GM19324 (cell line): ENCODE results near the gene AGK.

Experiments used
- ATAC-seq: cut with Tn5 transposase; IDR thresholded peaks from one replicate; pipeline ENCODE4 v1.9.1; 2021; ENCODE audit warnings: mild to moderate bottlenecking, moderate library complexity; ENCODE audit not compliant: unreplicated experiment, low FRiP score

AGK gene, protein sequence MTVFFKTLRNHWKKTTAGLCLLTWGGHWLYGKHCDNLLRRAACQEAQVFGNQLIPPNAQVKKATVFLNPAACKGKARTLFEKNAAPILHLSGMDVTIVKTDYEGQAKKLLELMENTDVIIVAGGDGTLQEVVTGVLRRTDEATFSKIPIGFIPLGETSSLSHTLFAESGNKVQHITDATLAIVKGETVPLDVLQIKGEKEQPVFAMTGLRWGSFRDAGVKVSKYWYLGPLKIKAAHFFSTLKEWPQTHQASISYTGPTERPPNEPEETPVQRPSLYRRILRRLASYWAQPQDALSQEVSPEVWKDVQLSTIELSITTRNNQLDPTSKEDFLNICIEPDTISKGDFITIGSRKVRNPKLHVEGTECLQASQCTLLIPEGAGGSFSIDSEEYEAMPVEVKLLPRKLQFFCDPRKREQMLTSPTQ

DNA sequence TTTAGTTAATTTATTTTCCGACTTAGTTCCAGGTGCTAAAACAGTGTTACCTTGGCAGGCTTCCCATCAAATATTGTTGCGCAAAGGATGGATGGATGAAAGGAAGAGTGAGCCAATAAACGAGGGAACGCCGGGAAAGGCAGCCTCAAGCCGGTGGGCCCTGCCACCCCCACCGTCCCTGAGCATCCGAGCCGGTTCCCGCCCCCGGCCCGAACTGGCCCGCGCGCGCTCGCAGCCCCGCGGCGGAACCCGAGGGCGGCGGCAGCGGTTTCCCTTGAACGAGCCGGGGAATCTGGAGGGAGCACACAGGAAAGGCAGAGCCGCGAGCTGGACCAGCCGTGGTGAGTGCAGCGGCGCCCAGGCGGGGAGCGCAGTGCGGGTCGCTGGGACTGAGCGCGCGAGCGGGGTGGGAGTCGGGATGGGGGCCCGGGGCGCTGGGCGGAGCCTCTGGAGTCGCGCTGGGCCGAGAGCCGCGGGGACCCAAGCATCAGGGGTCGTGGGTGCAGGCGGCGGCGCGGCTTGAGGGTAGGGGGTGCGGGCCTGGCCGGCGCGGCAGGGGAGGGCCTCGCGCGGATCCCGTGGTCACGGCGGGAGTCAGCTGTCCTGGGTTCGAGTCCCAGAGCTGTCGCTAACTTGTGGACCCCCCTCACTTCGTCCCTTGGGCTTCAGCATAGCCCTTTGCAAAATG lies at the start of gene AGK:
Gene AGK (plus strand): TSS at position 317 of the 688 bp plus-strand sequence. CDS start 4,057 bp downstream, outside the sequence.
- ATAC-seq, result peak; percentile 92

DNA sequence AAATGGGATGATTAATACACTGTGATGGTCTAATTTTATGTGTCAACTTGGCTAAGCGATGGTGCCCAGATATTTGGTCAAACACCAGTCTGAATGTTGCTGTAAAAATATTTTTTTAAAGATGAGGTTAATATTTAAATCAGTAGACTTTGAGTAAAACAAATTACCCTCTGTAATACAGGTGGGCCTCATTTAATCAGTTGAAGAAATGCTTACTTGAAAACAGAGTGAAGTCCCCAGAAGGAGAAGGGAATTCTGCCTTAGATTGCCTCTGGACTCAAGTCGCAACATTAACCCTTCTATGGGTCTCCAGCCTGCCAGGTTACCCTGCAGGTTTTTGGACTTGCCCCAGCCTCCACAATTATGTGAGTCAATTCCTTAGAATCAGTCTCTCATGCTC lies 49.8 kb upstream of the AGK start:
- no peak for ATAC-seq

DNA sequence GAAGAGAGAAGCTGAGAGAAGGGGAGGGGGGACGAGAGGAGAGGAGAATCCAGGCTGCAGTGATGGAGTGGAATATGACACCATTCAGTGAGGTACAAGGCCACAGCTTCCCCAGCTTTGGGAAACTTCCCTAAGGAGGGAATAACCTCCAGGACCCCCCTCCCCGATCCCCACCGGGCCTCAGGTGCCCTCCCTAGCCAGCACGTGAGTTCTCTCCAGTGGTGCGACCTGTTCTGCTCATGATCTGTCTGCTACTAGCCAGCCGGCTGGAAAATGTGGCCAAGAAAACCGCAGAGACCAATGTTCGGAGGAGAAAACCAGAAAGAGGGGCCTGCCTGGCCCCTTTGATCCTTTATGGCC lies 39.9 kb upstream of the AGK start:
- ATAC-seq, result no peak

DNA sequence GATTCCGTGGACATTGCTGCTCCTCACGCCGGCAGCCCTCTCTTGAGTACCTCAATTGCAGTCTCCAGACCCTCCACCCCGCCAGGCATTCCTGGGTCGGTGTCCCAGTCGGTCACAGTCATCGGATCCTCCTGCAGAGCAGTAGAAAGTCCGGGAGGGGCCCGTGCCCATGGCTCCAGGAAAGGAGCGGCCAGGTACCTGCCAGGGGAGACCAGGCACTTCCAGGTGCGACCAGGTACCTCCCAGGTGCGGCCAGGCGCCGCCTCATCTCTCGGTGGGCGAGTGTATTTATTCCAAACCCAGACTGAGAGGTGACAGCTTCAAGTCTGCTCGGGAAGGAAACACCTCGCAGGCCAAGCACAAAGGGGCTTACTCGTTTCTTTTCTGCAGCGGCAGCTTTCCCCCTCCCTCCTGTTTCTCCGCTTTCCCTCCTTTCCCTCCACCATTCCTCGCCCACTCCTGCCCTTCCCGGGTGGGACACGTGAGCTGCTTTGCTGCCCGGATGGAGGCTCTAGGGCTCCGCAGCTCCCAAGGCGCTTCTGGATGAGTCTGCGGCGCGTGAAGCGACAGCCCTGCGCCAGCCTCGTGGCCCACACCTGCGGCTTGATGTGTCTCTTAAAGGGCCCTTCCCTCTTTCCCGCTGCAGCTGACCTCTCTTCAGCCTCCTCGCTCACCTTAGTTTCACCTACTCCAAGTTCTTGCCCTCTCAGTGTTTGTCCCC lies 39.4 kb upstream of the AGK start:
- ATAC-seq, result no peak

DNA sequence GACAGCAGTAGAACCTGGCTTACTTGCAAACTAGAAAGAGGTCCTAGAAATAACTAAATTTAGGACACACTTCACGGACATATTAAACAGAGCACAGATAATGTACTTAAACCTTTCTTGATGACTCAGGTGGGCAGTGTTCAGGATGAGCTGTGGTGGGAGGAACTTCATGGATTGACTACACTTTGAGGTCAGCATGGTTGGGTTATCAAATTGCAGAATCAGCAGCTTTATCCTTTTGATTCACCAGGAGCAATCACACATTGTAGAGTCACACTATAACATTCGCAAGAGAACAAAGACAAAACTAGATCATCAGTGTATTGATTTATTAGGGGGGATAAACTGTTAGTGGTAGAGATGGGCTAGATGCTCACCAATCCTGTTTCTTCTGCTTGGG lies 38.6 kb upstream of the AGK start:
- ATAC-seq, result no peak

DNA sequence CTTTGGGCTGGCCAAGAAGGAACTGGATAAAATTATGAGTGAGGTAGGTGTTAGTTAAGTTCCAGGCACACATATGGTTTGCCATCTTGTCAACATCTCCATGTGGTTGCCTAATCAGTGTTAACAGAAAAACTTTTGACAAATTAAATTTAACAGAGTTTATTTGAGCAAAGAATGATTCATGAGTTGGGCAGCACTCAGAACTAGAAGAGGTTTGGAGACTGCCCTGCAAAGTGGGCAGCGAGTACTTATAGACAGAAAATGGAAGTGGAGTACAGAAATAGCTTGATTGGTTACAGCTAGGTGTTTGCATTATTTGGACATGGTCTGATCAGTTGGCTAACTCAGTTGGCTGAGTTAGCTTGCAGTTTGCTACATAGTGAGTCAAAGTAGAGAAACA lies 37.5 kb upstream of the AGK start:
- ATAC-seq, result no peak

DNA sequence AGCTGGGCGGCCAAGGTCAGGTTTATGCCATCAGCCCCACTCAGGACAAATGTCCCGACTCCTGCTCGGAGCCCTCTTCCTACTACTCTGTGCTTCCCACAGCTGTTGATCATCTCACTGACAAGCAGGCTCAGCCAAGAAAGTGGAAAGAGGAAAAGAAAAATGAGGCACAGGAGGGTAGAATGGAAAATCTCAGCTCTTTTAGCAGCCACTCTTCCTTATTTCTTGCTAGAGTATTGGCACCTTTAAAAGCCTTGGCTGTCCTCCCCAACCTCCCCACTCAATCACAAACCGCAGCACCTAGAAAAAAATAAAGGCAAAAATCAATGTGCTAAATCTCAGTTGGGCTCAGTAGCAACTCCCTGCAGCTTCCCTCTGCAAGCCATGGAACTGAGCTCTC lies 35.3 kb upstream of the AGK start:
- ATAC-seq, result no peak

DNA sequence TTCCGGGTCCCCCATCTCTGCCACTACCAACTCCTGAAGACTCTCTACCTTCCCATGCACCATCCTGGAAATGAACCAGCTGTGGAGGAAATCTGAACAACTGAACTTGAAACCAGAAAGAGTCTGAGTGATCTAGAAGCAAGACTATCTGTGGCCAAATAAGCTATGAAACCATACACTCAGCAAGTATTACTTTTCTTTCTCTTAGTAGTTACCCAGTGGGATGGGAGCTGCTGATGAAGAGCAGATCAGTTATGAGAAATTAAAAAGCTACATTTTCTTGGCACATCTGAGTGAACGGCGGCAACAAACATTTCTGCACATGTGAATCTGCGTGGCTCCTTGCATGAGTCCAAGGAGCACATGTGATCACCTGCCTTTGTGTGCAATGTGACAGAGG lies 31.6 kb upstream of the AGK start:
- no peak for ATAC-seq

DNA sequence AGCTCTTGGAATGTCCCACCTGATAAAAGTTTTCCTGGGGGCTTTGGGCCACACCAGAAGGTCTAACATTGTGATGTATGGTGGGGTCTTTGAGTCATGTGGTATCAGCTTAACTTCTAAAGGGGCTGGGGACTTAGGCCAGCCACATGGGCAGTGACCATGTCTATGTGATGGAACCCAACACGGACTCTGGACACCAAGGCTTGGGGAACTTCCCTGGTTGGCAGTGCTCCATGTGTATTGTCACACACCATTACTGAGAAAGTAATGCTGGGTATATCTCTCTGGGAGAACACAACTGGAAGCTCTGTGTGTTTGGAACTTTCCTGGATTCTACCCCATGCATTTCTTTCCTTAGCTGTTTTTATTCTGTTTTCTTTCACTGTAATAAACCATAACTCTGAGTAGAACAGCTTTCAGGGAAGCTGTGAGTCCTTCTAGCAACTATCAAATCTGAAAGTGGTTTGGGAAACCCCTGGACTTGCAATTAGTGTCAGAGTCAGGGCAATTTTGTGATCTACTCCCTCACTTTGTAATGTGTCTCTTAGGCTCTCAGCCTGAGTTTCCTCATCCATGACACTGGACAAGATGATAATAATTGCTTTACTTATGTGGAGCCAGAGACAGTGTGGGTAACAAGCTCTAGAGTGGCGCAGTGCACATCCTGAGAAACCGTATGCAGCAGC lies 28.4 kb upstream of the AGK start:
- no peak for ATAC-seq

DNA sequence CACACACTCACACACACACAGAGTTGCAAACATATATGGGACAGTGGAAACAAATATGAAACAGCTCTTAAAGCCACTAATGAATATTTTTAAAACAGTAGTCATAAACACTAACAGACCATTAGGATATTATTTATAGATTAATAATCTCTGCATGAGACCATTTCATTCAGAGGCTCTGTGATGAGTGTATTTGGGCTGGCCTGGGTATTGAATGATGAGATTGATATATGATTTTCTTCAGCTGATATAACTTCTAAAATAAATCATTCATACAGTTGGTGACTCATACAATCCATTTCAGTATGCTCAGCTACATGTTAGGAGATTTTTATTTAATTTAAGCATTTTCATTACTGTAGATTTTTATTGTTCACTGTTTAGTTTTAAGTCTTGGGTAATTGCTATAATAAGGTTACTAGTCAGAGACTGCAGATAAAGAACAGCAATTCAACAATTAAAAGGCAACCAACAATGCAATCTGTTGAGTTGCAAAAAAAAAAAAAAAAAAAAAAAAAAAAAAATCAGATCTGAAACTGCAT lies 25.2 kb upstream of the AGK start:
- no peak for ATAC-seq

DNA sequence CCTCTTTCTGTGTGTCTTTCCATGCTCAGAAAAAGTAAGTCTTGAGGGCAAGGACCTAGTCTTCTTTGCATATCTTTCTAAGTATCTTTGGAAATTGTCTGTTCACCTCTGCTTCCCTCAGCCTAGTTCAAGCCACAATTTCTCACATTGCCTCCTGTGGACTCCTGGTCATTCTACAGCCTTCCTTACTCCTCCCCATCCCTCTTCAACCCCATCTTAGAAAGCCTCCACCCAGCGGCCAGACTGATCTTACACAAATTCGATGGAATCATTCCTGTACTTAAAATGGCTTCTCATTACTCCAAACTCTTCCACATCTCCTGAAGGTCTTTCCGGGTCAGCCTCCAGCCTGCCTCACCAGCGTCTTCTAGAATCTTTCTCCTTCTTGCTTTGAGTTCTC lies 24.1 kb upstream of the AGK start:
- no peak for ATAC-seq

DNA sequence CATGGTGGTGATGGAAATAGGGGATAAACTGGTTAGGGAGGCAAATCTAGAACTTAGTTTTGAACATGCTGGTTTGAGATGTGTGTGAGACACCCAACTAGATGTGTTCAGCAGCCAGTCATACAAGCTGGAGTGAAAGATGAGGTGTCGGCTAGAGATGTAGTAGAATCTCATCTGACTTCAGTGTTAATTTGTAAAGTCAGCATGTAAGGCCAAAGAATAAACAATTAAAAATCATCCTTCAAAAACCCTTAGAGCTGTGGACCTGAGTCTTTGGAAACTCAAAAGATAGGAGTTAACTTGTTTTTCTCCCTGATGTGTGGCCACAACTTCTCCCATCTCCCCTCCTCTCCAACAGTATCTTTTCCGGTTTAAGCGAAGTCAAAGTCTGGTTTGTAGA lies 22.8 kb upstream of the AGK start:
- no peak for ATAC-seq

DNA sequence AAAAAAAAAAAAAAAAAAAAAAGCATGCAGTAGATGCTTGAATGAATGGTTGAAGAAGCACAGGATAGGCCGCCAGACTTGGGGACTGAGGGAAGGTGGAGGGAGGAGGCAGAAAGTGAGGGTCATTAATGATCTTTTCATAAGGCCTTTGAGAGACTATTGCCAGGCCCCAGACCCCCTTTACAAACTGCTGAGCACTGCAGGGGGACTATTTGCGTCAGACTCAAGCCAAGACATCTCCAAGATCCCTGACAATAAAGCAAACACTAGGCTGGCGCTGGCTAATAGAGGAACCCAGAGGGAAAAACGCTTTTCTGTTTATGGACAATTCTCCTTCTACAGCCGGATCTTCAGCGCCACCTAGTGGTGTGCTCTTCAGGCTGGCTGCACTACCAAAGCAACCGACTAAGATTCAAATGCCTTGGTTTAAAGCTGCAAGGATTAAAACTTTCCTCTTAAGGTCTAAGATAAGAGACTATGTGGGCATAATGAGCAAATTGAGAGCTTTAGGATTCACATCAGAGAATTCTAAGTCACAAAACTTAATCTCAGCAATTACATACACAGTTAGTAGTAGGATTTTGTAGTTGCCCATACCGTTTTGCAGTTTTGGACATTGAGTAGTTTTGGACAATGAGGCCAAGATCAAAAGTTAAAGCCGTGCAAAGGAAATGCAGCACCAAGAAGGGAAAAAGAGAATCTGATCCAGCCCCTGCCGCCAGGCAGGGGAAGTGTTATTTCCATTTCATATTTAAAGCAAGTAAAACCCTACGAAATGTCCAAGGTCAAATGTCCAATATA lies 17.9 kb upstream of the AGK start:
- no peak for ATAC-seq

DNA sequence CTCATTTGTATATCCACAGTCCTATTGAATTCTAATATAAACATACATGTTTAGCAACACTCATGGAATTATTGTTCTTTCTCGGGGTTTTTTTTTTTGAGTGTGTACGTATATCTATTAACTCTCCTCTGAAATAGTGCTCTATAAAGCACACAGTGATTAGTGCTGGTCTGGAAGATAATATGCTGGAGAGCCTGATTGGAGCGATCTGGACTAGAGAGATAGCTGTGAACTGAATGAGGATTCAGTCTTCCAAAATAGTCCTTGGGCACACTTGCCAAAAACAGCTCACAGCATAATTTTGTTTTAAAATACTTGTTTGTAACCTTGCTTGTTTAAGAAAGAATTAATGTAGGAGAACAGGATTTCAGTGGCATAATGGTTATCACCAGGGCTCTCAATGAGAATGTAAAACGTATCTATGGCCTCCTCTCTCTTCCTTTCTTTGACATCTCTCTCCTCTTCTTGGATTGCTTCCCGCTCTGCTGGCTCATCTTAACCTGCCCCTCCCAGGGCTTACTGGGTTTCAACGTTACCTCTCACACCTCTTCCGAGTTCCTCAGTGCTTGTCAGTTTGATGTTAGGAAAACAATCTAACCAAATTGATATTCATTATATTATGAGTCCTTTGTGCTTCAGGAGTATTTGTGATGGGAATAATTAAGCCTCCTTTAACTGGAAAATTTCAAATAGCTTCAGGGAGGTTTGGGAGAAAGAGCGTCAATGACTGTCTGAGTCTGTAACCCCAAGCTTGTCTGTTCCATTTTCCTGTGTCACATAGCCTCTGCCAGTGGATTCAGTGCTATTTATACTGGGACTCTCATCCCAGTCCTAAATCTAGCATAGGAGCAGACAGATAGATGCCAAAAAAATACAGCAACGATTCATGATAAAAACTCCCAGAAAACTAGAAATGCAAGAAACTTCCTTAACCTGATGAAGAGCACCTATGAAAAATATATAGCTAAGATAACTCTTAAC lies 16.2 kb upstream of the AGK start:
- ATAC-seq, result no peak

DNA sequence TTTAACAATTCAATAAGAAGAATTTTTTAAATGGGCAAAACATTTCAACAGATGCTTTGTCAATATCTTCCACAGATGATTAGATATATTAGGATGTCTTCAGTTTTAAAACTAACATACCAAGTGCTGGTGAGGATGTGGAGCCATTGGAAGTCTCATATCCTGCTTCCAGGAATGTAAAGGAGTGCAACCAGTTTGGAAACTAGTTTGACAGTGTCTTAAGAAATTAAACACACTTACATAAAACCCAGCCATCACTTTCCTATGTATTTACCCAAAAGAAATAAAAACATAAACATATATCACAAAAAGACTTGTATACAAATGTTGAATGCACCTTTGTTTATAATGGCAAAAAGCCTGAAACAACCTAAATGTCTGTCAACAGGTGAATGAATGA lies 13.3 kb upstream of the AGK start:
- ATAC-seq, result no peak

DNA sequence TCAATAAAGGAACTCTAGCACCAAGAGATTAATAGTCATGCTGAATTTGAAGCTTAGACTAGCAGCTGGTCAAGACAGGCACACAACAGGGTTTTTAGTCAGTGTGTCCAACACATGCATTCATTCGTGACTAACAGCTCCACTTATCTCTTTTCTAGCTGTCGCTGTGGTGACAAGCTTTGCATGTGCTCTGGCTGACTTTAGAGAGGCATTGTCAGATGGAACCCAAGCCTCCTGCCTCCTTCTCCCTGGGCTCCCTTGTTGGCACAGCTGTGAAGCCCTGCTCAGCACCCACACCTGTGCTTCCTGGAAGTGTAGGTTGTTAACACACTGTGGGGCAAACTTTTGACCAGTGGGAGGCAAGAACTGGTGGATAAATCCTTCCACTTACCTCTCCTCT lies 9.8 kb upstream of the AGK start:
- no peak for ATAC-seq

DNA sequence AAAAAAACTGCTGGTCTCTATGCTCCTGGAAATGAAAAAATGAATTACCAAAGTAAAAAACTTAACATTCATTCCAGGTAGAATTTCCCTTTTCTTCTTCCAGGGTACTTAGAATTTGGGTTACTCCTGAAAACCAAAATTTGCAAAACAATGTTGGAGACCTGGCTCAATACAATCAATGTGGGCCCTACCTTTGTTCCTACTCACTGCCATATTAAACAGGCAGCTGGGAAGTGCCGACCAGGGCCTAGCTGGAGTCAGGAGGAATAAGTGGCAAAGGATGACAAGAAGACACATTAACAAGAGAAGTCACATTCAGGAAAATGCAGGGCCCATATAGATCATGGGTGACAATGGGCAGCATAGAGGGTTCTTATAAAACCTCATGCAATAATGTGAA lies 6.4 kb upstream of the AGK start:
- no peak for ATAC-seq

DNA sequence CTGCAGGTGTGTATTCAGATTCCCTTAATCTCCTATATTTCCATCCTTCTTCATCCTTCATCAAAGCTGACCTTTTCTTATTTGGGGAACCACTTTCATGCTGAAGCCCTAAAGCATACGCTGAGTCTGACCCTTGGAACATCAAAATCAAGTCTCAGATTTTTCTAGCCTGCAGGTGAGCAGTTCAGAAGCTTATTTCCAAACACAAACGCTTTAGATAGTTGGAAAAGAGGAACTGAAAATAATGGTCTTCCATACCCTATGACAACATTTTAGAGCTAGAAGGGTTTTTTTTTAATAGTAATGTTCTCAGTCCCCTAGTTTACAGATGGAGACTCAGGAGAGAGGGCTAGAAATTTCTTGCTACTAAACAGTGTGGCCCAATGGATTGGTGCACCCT lies 1.6 kb upstream of the AGK start:
- no peak for ATAC-seq
